Measurements from ENCODE around the gene TRIAP1. TPM values are rescaled to one million over a fixed set of nuclear protein-coding genes. Genes with fewer than 3 reads are reported as not detected.
A peak's percentile ranks its signal among the peaks of the same experiment; 100 is the strongest.
"Not testable (repeated sequence)": the region's sequence is repeated elsewhere in the genome, so short reads cannot be mapped to it uniquely, and the experiment has no call there.

Gene TRIAP1
- total and polyA plus RNA-seq, 5 donors, result 11.5 to 16.8 (median 12.8) TPM

DNA sequence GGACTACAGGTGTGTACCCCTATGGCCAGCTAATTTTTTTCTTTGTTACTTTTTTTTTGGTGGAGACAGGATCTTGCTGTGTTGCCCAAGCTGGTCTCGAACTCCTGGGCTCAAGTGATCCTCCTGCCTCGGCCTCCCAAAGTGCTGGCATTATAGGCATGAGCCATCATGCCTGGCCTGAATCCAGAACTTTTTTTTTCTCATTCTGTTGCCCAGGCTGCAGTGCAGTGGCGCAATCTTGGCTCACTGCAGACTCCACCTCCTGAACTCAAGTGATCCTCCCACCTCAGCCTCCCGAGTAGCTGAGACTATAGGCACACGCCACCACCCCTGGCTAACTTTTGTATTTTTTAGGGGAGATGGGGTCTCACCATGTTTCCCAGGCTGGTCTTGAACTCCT is 6.3 kb upstream of the TRIAP1 start:
- H3K4me1 ChIP-seq (ENCODE audit: control insufficient read depth, insufficient read depth, low read length); H3K4me3 ChIP-seq (ENCODE audit: low read length); H3K27me3 ChIP-seq (ENCODE audit: control insufficient read depth, insufficient read depth); H3K27ac ChIP-seq (ENCODE audit: low read length); ATAC-seq; H3K9me3 ChIP-seq (ENCODE audit: control insufficient read depth, low read length); DNase-seq; intact Hi-C loops (cut with DNase I): not testable (repeated sequence)
- 90% methylated on average over 5 of the region's 5 CpGs for WGBS

DNA sequence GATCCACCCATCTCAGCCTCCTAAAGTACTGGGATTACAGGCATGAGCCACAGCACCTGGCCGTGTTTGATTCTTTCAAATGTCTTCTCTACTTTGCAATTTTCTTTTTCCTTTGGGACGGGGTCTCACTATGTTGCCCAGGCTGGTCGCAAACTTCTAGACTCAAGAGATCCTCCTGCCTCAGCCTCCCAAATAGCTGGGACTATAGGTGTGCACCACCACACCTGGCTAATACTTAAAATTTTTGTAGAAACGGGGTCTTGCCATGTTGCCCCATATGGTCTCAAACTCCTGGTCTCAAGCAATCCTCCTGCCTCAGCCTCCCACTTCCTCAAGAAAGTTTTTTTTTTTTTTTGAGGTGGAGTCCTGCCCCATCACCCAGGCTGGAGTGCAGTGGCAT is 1.8 kb upstream of the TRIAP1 start:
- intact Hi-C loops (cut with DNase I), result no loop called here
- whole genome bisulfite sequencing, result 94% methylated on average over 4 of the region's 4 CpGs
- ATAC-seq (no peak), DNase-seq (no peak)
- Histone ChIP-seq H3K4me3 (ENCODE audit: low read length) (no peak overlapping the region), H3K27me3 (ENCODE audit: control insufficient read depth, insufficient read depth) (no peaks in the 10 kb centered on the region), H3K9me3 (ENCODE audit: control insufficient read depth, low read length) (no peaks in the 10 kb centered on the region), H3K4me1 (ENCODE audit: control insufficient read depth, insufficient read depth, low read length) (peaks cover 5% of the 10 kb centered on the region), H3K27ac (ENCODE audit: low read length) (no peak overlapping the region)

DNA sequence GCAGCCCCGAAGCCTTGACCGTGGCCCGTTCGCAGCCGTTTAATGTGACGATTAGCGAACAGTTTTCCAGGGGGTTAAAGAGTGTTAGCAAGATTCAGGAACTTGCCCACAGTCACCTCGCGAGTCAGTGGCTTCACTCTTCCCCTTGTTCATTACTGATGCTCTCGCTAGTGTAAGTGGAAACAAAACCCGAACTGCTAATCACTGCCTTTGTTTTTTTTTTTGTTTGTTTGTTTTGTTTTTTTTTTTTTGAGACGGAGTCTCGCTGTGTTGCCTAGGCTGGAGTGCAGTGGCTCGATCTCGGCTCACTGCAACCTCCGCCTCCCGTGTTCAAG is 627 bp upstream of the TRIAP1 start:
- H3K4me3 ChIP-seq (ENCODE audit: low read length), result peak overlapping the region; percentile 84
- H3K4me1 ChIP-seq (ENCODE audit: control insufficient read depth, insufficient read depth, low read length); DNase-seq; H3K27me3 ChIP-seq (ENCODE audit: control insufficient read depth, insufficient read depth); intact Hi-C loops (cut with DNase I); H3K9me3 ChIP-seq (ENCODE audit: control insufficient read depth, low read length); ATAC-seq: not testable (repeated sequence)
- H3K27ac ChIP-seq (ENCODE audit: low read length), result peak overlapping the region; percentile 83
- WGBS, result 8% methylated on average over 17 of the region's 17 CpGs

DNA sequence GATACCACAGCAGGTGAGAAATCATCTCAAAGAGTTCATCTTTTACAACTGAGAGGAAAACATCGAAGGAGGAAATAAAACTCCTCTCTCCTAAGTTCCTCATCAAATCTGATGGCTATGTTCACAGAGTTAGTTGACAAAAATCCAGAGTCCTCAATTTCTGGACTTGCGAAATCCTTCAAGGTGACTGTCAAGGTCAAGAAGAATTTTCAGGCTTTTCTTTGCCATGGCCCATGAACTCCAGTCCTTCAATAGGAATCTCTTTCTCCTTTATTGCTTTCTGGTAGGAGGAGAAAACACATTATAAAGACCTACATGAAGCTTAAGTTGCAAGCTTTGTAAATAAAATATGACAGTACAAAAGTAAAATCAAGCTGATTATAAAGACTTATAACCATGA is 1.5 kb downstream of the TRIAP1 start:
- Histone ChIP-seq H3K4me3 (ENCODE audit: low read length) (no peak overlapping the region), H3K9me3 (ENCODE audit: control insufficient read depth, low read length) (no peaks in the 10 kb centered on the region), H3K4me1 (ENCODE audit: control insufficient read depth, insufficient read depth, low read length) (peaks cover 5% of the 10 kb centered on the region), H3K27ac (ENCODE audit: low read length) (no peak overlapping the region), H3K27me3 (ENCODE audit: control insufficient read depth, insufficient read depth) (no peaks in the 10 kb centered on the region)
- intact Hi-C loops (cut with DNase I), result no loop called here
- WGBS, result 95% methylated on average over 2 of the region's 2 CpGs
- DNase-seq (no peak), ATAC-seq (no peak)

DNA sequence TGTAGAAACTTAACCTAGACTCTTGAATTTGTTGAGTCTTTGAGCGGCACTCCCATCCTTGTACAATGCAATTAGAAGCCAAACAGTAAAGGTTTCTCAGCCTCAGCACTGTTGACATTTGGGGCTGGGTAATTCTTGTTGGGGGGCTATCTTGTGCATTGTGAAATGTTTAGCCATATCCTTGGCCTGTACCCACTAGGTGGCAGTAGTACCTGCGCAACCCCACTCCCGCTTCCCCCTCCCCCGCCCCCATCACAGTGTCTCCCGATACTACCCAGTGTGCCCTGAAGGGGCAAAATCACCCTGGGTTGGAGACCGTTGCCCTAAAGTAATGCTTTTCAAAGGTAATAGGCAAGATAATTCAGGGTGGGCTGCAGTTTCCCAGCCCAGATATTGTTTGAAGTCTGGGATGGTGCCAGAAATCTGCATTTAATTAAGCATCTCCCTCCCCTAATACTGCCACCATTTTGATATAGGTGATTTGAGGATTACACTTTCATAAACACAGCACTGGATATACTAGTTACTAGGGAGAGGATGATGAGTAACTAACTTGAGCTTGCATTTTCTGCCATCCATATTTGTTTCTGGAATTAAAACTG is 6.4 kb downstream of the TRIAP1 start:
- 17% methylated on average over 6 of the region's 6 CpGs for WGBS
- Histone ChIP-seq H3K4me1 (ENCODE audit: control insufficient read depth, insufficient read depth, low read length) (no peaks in the 10 kb centered on the region), H3K9me3 (ENCODE audit: control insufficient read depth, low read length) (no peaks in the 10 kb centered on the region), H3K27ac (ENCODE audit: low read length) (no peak overlapping the region), H3K4me3 (ENCODE audit: low read length) (no peak overlapping the region), H3K27me3 (ENCODE audit: control insufficient read depth, insufficient read depth) (no peaks in the 10 kb centered on the region)
- DNase-seq, result peak in 1 of 3 donors; percentile 17
- intact Hi-C loops (cut with DNase I), result no loop called here
- ATAC-seq, result peak; percentile 48 to 49

DNA sequence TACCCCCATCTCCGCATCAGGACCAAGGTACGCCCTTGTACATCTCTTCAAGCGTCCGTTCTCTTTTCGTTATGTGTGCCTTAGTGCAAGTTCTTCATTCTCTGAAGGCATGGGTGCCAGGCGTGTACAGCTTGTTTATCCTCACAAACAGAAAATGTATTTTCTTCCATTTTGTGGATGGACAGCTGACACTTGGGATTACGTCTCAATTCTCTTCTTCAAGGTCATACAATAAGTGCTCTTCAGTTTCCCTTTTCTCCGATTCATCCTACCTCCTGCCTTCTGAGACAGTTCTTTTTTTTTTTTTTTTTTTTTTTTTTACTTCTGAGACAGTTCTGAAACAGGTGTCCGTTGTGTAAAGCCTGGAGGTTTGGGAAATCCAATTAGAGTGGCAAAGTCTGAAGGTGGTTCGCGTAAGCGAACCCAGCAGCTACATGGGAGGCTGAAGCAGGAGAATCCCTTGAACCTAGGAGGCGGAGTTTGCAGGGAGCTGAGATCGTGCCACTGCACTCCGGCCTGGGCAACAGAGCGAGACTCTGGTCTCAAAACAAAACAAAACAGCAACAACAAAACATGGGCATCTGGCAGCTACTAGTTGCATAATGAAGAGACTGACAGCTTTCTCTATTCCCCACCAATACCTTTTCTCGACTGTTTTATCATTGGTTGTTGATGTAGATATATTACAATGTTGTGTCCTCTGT is 7.5 kb downstream of the TRIAP1 start:
- DNase-seq (no peak), ATAC-seq (peak in 1 of 2 donors; percentile 15)
- Histone ChIP-seq H3K27me3 (ENCODE audit: control insufficient read depth, insufficient read depth) (no peaks in the 10 kb centered on the region), H3K27ac (ENCODE audit: low read length) (peak overlapping the region; percentile 90), H3K4me3 (ENCODE audit: low read length) (peak overlapping the region; percentile 63), H3K9me3 (ENCODE audit: control insufficient read depth, low read length) (no peaks in the 10 kb centered on the region), H3K4me1 (ENCODE audit: control insufficient read depth, insufficient read depth, low read length) (no peaks in the 10 kb centered on the region)
- WGBS, result 35% methylated on average over 17 of the region's 17 CpGs
- intact Hi-C loops (cut with DNase I), result no loop called here

DNA sequence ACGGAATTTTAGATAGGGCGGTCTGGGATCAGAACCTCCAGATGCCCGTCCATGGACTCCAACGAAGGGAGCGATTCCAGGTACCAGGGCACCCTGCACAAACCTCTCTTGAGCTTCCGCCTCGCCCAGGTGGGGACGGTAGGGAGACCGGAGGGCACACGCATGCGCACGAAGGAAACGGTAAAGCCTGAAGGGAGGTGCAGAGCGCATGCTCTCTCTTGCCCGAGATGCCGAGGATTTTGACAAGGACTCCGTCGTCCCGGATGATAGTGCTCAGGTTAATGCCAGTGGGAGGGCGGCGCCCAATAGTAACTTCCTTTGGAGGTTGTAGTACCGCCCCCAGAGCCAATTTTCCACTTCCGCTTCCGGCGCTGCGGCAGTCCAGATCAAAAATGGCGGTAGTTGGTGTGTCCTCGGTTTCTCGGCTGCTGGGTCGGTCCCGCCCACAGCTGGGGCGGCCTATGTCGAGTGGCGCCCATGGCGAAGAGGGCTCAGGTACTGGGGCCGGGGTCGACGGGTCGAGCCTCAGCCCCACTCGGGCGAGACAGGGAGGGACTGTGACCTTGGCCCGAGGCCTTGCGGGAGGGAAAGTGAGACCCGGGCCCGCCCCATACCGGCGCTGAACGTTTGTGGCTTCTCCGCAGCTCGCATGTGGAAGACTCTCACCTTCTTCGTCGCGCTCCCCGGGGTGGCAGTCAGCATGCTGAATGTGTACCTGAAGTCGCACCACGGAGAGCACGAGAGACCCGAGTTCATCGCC is 8.3 kb downstream of the TRIAP1 start, which contains the start of gene COX6A1:
TSS of gene COX6A1 (plus strand) at position 379 of the 760 bp plus-strand sequence. CDS start at position 393, 14 bp downstream.
- WGBS, result under 1% methylated on average over 59 of the region's 59 CpGs
- intact Hi-C loops (cut with DNase I), result no loop called here
- peak within 1 kb of the TSS; percentile 90 for H3K27ac ChIP-seq (ENCODE audit: low read length)
- DNase-seq, result peak; percentile 96 to 97 (median 96)
- no peaks in the 10 kb centered on the region for H3K4me1 ChIP-seq (ENCODE audit: control insufficient read depth, insufficient read depth, low read length)
- peak; percentile 98 to 99 for ATAC-seq
- H3K4me3 ChIP-seq (ENCODE audit: low read length), result peak within 1 kb of the TSS; percentile 63
- no peaks in the 10 kb centered on the region for H3K27me3 ChIP-seq (ENCODE audit: control insufficient read depth, insufficient read depth)
- no peaks in the 10 kb centered on the region for H3K9me3 ChIP-seq (ENCODE audit: control insufficient read depth, low read length)

DNA sequence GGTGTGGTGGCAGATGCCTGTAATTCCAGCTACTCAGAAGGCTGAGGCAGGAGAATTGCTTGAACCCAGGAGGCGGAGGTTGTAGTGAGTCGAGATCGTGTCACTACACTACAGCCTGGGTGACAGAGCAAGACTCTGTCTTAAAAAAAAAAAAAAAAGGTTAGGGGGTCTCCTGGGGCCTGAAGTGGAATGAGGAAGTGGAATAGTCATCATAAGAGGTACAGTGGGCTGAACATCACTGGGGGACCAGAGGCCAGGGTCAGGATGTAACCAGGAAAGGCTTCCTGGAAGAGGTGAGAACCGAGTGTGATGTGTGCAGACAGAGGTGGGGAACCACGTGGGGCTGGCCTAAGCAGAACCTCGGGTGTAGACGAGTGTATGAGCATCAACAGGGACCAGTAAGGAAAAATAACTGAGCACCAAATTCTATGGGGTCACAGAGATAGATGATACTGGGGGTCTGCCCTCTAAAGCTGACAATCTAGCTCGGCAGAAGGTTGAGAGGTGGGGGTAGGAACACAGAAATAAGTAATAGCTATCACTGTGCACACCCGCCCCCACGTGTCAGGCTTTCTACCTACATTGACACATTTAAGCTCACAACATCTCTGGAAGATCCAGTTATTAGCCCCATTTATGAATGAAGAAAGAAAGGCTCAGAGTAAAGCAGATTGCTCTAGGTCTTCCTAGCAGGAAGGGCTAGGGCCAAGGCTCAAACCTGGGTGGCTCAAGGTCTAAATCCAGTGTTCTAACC is 13.2 kb downstream of the TRIAP1 start:
- H3K9me3 ChIP-seq (ENCODE audit: control insufficient read depth, low read length), result no peaks in the 10 kb centered on the region
- no peak for DNase-seq
- 49% methylated on average over 10 of the region's 10 CpGs for WGBS
- intact Hi-C loops (cut with DNase I), result loop anchor here in 2 of 4 donors (2.0 to 5.0 kb wide), 2 partner anchors 76 kb away; no protein-coding TSS in a partner anchor
- no peaks in the 10 kb centered on the region for H3K27me3 ChIP-seq (ENCODE audit: control insufficient read depth, insufficient read depth)
- no peak for ATAC-seq
- H3K4me1 ChIP-seq (ENCODE audit: control insufficient read depth, insufficient read depth, low read length), result no peaks in the 10 kb centered on the region
- no peak overlapping the region for H3K4me3 ChIP-seq (ENCODE audit: low read length)
- no peak overlapping the region for H3K27ac ChIP-seq (ENCODE audit: low read length)

DNA sequence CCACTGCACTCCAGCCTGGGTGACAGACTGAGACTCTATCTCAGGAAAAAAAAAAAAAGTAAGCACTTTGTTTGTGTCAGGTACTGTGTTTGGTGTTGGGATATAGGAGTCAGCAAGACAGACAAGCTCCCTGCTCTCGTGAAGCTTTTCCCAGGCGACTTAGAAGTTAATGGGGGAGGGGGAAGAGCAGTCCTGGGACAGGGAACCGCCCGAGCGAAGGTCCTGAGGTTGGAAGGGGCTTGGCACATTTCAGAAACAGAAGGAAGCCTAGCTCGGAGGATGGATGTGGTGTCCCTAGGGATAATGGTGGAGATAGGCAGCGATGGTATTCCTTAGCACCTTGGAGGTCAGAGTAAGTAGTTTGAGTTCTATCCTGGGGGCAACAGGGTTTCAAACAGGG is 16.8 kb downstream of the TRIAP1 start:
- Histone ChIP-seq H3K4me3 (ENCODE audit: low read length) (no peak overlapping the region), H3K9me3 (ENCODE audit: control insufficient read depth, low read length) (no peaks in the 10 kb centered on the region), H3K4me1 (ENCODE audit: control insufficient read depth, insufficient read depth, low read length) (no peaks in the 10 kb centered on the region), H3K27ac (ENCODE audit: low read length) (no peak overlapping the region), H3K27me3 (ENCODE audit: control insufficient read depth, insufficient read depth) (no peaks in the 10 kb centered on the region)
- 57% methylated on average over 7 of the region's 7 CpGs for WGBS
- intact Hi-C loops (cut with DNase I), result loop anchor here in 1 of 4 donors (5.0 kb wide), 1 partner anchor 72 kb away; no protein-coding TSS in a partner anchor
- DNase-seq (no peak), ATAC-seq (no peak)

DNA sequence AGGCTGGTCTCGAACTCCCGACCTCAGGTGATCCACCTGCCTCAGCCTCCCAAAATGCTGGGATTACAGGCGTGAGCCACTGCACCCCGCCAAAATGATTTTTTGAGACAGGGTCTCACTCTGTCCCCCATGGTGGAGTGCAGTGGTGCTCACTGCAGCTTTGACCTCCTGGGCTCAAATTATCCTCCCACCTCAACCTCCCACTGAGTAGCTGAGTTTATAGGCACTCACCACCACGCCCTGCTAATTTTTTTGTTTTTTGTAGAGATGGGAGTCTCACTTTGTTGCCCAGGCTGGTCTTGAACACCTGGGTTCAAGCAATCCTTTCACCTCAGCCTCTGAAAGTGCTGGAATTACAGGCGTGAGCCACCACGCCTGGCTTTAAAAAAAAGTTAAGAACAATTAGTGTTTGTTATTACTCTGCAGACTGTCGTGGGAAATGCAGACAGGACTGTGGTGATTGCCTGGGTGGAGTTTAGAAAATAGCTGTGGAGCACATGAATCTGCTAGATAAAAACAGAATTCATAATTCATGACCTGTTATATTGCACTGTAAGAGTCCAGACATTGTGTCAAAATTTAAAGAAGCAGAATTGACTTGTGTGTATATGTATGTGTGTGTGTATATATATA is 17.5 kb downstream of the TRIAP1 start:
- Histone ChIP-seq H3K27me3 (ENCODE audit: control insufficient read depth, insufficient read depth) (no peaks in the 10 kb centered on the region), H3K9me3 (ENCODE audit: control insufficient read depth, low read length) (no peaks in the 10 kb centered on the region), H3K4me3 (ENCODE audit: low read length) (no peak overlapping the region), H3K27ac (ENCODE audit: low read length) (no peak overlapping the region), H3K4me1 (ENCODE audit: control insufficient read depth, insufficient read depth, low read length) (no peaks in the 10 kb centered on the region)
- ATAC-seq (no peak), DNase-seq (no peak)
- intact Hi-C loops (cut with DNase I), result loop anchor here in 1 of 4 donors (5.0 kb wide), 1 partner anchor 71 kb away; no protein-coding TSS in a partner anchor
- WGBS, result 60% methylated on average over 8 of the region's 8 CpGs
